Fibroblast of skin of right quadriceps (primary cell): ENCODE results near the gene RANBP9.

Experiments used
- DNase-seq: peaks from one replicate; pipeline ENCODE4 v3.0.0-alpha.2; 2013

Gene RANBP9

GRCh38 chr6:13643125-13643524, 68.5 kb downstream of the RANBP9 start:
- DNase-seq: no peak

- DNase-seq: peak; percentile 10
Measured at GRCh38 chr6:13641315-13641714, 70.3 kb downstream of the RANBP9 start.

DNA sequence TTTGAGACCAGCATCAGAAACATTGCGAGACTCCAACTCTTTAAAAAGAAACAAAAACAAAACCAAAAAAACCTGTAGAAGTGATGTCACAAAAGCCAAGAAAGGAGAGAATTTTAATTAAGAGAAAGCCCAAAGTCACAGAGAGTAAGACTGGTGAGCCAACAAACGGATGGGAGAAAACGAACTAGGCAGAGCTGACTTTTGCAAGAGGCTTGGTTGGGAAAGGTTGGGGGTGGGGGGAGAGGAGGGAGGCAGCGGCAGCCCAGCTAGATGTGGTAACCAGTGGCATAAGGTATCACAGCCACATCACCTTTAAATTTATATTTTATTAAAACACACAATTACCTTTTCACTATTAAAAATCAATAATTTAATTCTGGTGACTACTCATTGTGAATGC, 73.0 kb downstream of the RANBP9 start:
- DNase-seq: no peak

DNA sequence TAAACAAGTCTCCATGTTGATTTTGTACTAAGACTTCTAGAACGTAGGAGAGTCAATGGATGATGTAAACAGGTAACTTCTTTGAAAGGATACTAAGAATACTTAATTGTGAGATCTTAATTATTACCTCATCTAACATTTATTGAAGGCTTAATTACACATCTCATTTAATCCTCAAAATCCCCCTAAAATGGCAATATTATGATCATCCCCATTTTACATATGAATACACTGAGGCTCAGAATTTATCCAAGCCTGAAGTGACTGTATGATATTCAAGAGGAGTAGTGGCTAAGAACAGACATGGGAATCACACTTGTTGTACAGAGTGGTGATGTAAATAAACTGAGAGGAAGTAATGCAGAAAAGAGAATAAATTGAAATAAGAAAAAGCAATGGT, 73.6 kb downstream of the RANBP9 start:
- no peak for DNase-seq

DNA sequence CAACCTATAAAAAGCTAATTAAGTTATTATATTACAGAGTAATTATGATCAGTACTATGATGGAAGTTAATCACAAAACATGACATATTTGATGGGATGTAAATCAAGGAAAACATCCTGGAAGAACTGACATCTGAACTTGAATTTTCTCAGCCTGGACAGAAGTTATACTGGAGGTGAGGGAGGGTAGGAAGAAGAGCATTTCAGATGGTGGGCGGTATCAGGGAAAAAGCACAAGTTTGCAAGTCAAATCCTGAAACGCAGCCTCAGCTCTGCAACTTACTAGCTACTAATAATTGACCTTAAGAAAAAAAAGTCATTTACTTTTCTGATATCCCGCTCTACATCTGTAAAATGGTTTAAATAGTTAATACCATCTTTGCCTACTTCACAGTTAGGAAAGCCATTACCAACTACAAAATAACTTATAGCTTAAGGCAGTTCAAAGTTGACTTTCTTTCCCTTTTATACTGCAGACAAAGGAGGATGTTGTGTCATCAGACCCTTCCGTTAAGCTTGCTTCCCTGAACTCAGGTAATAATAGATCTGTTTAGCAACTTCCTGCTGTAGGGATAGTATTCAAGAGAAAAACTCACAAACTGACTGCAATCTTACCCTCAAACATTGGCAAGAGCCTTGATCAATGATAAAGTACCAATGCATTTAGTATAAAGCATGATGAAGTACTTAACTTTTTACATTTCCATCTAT, 75.5 kb downstream of the RANBP9 start:
- DNase-seq: no peak

- DNase-seq: no peak
Measured at GRCh38 chr6:13633343-13633742, 78.3 kb downstream of the RANBP9 start.

- no peak for DNase-seq
Measured at GRCh38 chr6:13630499-13630898, 81.1 kb downstream of the RANBP9 start.

- DNase-seq: no peak
Measured at GRCh38 chr6:13629459-13630116, 82.0 kb downstream of the RANBP9 start.

- DNase-seq: peak; percentile 17
Measured at GRCh38 chr6:13624871-13625288, 86.8 kb downstream of the RANBP9 start.

DNA sequence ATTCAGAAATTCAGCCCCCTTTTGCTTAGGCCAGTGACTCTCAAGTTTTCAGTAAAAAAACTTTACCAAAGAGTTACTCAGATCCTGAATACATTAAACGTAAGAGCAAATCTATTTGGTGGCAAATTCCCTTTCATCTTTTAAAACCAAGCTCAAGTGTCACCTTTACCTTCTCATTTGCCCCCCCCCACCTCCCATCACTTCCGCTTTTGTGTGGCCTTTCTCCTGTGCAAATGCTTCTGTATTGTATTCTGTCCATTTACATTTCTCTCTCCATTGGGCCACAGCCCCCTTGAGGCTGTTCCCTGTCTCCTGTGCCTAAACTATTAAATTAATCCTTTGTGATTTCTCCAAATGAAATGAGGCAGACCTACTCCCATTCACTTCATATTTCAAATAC, 94.6 kb downstream of the RANBP9 start:
- no peak for DNase-seq

DNA sequence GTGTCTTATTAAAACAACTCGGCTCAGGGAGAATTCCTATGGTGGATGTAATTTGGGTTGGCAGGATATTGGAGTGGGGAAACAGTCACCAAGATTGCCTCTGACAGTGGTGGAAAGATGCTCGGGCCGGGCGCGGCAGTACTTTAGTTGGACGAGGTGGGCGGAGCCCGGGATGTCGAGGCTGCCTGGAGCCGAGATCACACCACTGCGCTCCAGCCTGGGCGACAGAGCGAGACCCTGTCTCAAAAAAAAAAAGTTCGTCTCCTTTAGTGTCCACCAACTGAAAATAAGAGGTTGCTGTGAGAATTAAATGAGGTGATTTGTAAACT, 95.9 kb downstream of the RANBP9 start:
- DNase-seq: no peak

GRCh38 chr6:13614926-13615791, 96.5 kb downstream of the RANBP9 start, which contains the start of gene NOL7:
Gene NOL7, plus strand, starts transcription at chr6:13615335. Its CDS starts 24 bp downstream, at chr6:13615359.
- DNase-seq: peak; percentile 98

- peak; percentile 4 for DNase-seq
Measured at GRCh38 chr6:13614126-13614925, 97.3 kb downstream of the RANBP9 start.

- no peak for DNase-seq
Measured at GRCh38 chr6:13613029-13613594, 98.5 kb downstream of the RANBP9 start.

DNA sequence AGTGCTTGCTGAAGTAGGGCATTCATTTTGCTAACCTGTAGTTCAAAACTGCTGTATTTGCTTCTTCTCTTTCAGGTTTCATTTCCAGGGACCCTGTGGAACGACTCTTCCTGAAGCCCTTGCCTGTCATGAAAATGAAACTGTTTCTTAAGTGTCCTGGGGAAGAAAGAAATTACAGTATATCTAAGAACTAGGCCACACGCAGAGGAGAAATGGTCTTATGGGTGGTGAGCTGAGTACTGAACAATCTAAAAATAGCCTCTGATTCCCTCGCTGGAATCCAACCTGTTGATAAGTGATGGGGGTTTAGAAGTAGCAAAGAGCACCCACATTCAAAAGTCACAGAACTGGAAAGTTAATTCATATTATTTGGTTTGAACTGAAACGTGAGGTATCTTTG, 99.9 kb downstream of the RANBP9 start:
- DNase-seq: no peak

GRCh38 chr6:13605634-13606033, 106.0 kb downstream of the RANBP9 start:
- DNase-seq: no peak

DNA sequence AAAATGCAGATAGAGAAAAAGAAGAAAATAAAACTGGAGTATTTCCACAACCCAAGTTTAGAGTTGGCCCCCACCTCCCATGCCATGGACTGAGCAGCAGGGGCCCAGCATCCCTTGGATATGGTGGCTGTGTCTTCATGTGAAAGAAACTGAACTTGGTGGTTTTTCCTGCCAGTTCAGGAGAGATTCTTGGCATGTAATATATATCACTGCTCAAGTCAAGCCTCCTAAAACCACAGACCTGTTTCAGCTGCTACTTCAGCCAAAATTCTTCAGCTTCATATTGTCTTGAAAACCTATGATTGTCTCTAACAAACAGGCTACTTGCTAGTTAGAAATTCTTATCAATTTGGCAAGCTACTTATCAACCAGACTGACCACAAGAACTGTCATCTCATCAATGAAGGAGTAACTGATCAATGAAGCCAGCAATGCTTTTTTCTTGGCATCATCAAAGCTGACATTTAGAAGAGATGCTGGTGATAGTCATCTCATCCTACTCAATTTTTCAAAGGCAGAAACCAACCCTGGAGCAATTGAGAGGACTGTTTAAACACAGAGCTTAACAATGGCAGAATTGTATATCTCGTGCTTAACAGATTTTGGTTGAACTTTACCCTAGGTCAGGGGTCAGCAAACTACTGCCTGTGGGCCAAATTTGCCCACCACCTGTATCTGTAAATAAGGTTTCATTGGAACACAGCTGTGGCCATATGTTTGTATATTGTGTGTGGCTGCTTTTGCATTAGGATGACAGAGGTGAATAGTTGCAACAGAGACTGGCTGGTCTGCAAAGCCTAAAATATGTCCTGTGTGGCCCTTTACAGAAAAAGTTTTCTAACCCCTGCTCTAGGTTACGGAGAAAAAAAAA, 106.9 kb downstream of the RANBP9 start:
- no peak for DNase-seq

DNA sequence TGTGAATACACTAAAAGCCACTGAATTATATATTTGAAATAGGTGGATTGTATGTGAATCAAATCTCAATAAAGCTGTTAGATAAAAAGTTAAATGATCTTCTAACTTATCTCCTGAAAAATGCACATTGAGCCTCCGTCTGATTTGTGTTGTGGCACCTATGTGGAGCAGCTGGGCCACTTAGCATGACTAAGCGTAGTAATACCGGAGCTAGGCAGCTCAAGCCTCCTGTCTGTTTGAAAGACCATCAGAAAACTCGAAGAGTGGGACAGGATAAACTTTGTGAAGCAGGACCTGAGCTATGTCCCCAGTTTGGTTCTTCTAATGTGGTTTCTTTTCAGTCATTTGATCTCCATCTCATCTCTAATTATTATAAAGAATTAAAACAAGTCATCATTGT, 107.5 kb downstream of the RANBP9 start:
- DNase-seq: no peak

- no peak for DNase-seq
Measured at GRCh38 chr6:13600036-13600435, 111.6 kb downstream of the RANBP9 start.

DNA sequence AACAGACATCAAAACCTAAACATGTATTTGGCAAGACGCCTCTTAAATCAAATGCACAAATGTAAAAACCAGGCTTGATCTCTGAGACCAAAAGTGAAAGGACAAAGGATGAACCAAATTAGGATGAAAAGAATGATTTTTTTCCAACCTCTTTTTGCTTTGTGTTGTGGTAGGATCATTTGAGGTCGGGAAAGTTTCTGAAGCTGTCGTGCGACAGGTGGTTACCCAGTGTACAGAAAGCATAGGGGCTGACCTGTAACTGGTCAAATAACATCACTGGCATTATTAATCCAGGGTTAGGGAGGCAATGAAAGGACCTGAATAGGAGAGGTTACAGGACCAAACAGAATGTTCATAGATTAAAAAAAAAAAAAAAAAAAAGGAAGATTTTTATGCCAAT, 114.6 kb downstream of the RANBP9 start:
- no peak for DNase-seq

DNA sequence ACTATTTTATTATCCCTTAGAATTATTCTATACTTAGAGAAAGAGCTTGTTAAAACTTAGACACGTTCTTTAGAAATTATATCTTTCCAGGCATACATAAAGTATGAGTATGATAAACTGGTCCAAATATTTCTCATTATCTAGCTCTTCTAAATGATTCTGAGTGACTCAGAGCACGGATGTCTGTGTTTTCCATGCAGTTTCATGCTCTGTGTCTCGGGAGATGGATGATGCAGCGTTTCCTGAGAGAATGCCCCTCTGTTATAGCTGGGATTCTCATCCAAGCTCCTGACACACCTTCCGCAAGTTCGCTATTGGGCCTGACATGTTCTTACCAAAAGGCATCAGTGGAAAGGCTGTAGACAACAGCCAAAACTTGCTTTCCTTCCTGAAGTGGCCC, 117.9 kb downstream of the RANBP9 start:
- peak; percentile 24 for DNase-seq

- DNase-seq: no peak
Measured at GRCh38 chr6:13593103-13593502, 118.5 kb downstream of the RANBP9 start.
